SK-N-SH treated with all-trans-retinoic acid at 6 μM for 48 hours (cell line): ENCODE measurements around the gene EVI5.

Experiments used
- ARNTL ChIP-seq: fragments of 450-650 bp; formaldehyde crosslinking; IDR thresholded peaks from 2 replicates; pipeline ENCODE4 v1.5.0; 2020; ENCODE audit warnings: low read depth, mild to moderate bottlenecking, moderate library complexity, borderline replicate concordance
- BACH2 ChIP-seq: fragments of 250-450 bp; sonication (Bioruptor Pico); IDR thresholded peaks from 2 replicates; pipeline ENCODE4 v1.9.0; 2021; ENCODE audit warnings: mild to moderate bottlenecking, borderline replicate concordance
- CREB5 ChIP-seq: fragments of 250-450 bp; sonication (Bioruptor Pico); IDR thresholded peaks from 2 replicates; pipeline ENCODE4 v1.5.1; 2020; ENCODE audit warnings: low read depth, mild to moderate bottlenecking, moderate library complexity
- CSDC2 ChIP-seq: fragments of 250-450 bp; sonication (Bioruptor Pico); IDR thresholded peaks from 2 replicates; pipeline ENCODE4 v1.5.0; 2020; ENCODE audit warnings: mild to moderate bottlenecking, moderate library complexity
- TCF4 ChIP-seq: fragments of 250-450 bp; sonication (Bioruptor Pico); IDR thresholded peaks from 2 replicates; pipeline ENCODE4 v1.8.0; 2021; ENCODE audit warnings: mild to moderate bottlenecking, moderate library complexity, borderline replicate concordance
- TSHZ2 ChIP-seq: fragments of 250-450 bp; sonication (Bioruptor Pico); IDR thresholded peaks from 2 replicates; pipeline ENCODE4 v1.5.0; 2020; ENCODE audit warnings: mild to moderate bottlenecking, moderate library complexity
- ZC3H10 ChIP-seq: fragments of 250-450 bp; sonication (Bioruptor Pico); IDR thresholded peaks from 2 replicates; pipeline ENCODE4 v1.5.1; 2021; ENCODE audit warnings: mild to moderate bottlenecking, moderate library complexity
- ZFP3 ChIP-seq: fragments of 250-450 bp; sonication (Bioruptor Pico); IDR thresholded peaks from 2 replicates; pipeline ENCODE4 v1.5.0; 2020; ENCODE audit warnings: mild to moderate bottlenecking, moderate library complexity
- TF ChIP-seq, protein P1 (sequence below): fragments of 250-450 bp; sonication (Bioruptor Pico); IDR thresholded peaks from 2 replicates; pipeline ENCODE4 v1.8.0; 2021; ENCODE audit warnings: low read depth, mild to moderate bottlenecking, moderate library complexity, borderline replicate concordance
- TF ChIP-seq, protein P2 (sequence below): fragments of 250-450 bp; sonication (Bioruptor Pico); IDR thresholded peaks from 2 replicates; pipeline ENCODE4 v1.5.1; 2021; ENCODE audit warnings: mild to moderate bottlenecking, moderate library complexity

DNA sequence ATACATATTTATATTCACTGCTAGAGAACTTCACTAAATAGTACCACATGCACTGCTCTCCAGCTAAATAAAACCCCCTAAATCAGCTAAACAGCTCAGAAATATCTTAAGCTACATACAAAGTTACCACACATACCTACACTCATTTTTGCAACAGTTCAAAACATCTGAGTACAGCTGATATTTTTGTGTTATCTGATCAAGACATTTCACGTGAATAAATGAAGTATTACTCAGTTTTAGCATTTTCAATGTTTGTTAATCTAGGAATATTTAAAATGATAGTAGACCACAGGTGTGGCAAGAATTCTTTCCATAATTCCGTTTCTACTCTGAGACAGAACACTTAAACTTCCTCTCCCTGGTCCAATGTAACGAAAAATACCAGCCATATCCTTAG lies 20.8 kb downstream of the EVI5 start:
- TF ChIP-seq BACH2 (CRISPR knock-in tag), result no peak
- no peak for TF ChIP-seq TSHZ2
- TF ChIP-seq TCF4 (CRISPR knock-in tag), result no peak
- TF ChIP-seq, protein P1, sequence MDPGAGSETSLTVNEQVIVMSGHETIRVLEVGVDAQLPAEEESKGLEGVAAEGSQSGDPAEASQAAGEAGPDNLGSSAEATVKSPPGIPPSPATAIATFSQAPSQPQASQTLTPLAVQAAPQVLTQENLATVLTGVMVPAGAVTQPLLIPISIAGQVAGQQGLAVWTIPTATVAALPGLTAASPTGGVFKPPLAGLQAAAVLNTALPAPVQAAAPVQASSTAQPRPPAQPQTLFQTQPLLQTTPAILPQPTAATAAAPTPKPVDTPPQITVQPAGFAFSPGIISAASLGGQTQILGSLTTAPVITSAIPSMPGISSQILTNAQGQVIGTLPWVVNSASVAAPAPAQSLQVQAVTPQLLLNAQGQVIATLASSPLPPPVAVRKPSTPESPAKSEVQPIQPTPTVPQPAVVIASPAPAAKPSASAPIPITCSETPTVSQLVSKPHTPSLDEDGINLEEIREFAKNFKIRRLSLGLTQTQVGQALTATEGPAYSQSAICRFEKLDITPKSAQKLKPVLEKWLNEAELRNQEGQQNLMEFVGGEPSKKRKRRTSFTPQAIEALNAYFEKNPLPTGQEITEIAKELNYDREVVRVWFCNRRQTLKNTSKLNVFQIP (CRISPR knock-in tag), result no peak
- TF ChIP-seq, protein P2, sequence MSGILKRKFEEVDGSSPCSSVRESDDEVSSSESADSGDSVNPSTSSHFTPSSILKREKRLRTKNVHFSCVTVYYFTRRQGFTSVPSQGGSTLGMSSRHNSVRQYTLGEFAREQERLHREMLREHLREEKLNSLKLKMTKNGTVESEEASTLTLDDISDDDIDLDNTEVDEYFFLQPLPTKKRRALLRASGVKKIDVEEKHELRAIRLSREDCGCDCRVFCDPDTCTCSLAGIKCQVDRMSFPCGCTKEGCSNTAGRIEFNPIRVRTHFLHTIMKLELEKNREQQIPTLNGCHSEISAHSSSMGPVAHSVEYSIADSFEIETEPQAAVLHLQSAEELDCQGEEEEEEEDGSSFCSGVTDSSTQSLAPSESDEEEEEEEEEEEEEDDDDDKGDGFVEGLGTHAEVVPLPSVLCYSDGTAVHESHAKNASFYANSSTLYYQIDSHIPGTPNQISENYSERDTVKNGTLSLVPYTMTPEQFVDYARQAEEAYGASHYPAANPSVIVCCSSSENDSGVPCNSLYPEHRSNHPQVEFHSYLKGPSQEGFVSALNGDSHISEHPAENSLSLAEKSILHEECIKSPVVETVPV (CRISPR knock-in tag), result no peak
- TF ChIP-seq CSDC2 (CRISPR knock-in tag), result no peak
- no peak for TF ChIP-seq ZFP3 (CRISPR knock-in tag)
- TF ChIP-seq CREB5 (CRISPR knock-in tag), result no peak
- TF ChIP-seq ARNTL, result no peak
- TF ChIP-seq ZC3H10 (CRISPR knock-in tag), result no peak
